GM12878 (cell line): ENCODE results near the gene PAOX. TPM values are rescaled to one million over a fixed set of nuclear protein-coding genes. Genes with fewer than 3 reads are reported as not detected.

Experiments used
- ATAC-seq: fragments of 200-7000 bp; cut with Tn5 transposase; 3 replicates; pipeline ENCODE4 v1.9.1; 2020; ENCODE audit warnings: mild to moderate bottlenecking, moderate library complexity
- BruUV-seq: library from RNA; stranded (reverse); fragments of 400-500 nt; replicated peaks from 2 replicates; lab custom pipeline; 2021; lab: Mats Ljungman, UMichigan
- CTCF ChIA-PET: fragments of 300-600 bp; sonication (Branson Sonifier 250); formaldehyde crosslinking; extraction: SDS; loops from one replicate; lab custom pipeline; 2021; ENCODE audit warnings: inconsistent platforms; lab: Yijun Ruan, JAX
- POLR2A ChIA-PET: fragments of 350-600 bp; formaldehyde crosslinking; extraction: SDS; loops from one replicate; lab custom pipeline; 2021; ENCODE audit warnings: inconsistent platforms; lab: Charles Lee
- RAD21 ChIA-PET: fragments of 300-600 bp; sonication (Branson Sonifier 250); formaldehyde crosslinking; loops from one replicate; lab custom pipeline; 2023; ENCODE audit warnings: antibody characterized with exemption; ENCODE audit not compliant: unreplicated experiment; lab: Charles Lee
- SMC1A ChIA-PET: fragments of 300-600 bp; sonication (Branson Sonifier 250); formaldehyde crosslinking; loops from one replicate; lab custom pipeline; 2023; ENCODE audit not compliant: unreplicated experiment, uncharacterized antibody; lab: Charles Lee
- DNase-seq: peaks from one replicate; pipeline ENCODE4 v3.0.0-alpha.2; 2011; ENCODE audit warnings: low read depth, low spot score
- FAIRE-seq: peaks from 3 replicates; lab custom pipeline; 2011; peaks lifted over from hg19 to GRCh38; lab: Jason Lieb, UNC
- H2AFZ ChIP-seq: 2 replicates; pipeline ENCODE4 v1.6.0; 2011; ENCODE audit warnings: low read depth, low read length, control low read depth; ENCODE audit not compliant: control insufficient read depth
- H3K27ac ChIP-seq: 2 replicates; pipeline ENCODE4 v1.5.1; 2011; ENCODE audit warnings: control low read depth; ENCODE audit not compliant: control insufficient read depth, insufficient read depth
- H3K27me3 ChIP-seq, 2 experiments: replicated peaks in 1 of 2; 2 replicates each; pipeline versions ENCODE4 v1.6.0 to v1.6.1; 2011; ENCODE audit warnings: low read length in 1 of 2; ENCODE audit not compliant: control insufficient read depth in 2 of 2, insufficient read depth in 2 of 2
- H3K36me3 ChIP-seq, 2 experiments: 2 replicates each; pipeline ENCODE4 v1.5.1; 2011; ENCODE audit warnings: low read length in 1 of 2; ENCODE audit not compliant: control insufficient read depth in 2 of 2, insufficient read depth in 2 of 2
- H3K4me1 ChIP-seq: 2 replicates; pipeline ENCODE4 v1.6.1; 2011; ENCODE audit warnings: mild to moderate bottlenecking, low read length, moderate library complexity, mixed read lengths; ENCODE audit not compliant: control insufficient read depth, insufficient read depth
- H3K4me2 ChIP-seq: 2 replicates; pipeline ENCODE4 v1.6.0; 2011; ENCODE audit warnings: control low read depth; ENCODE audit not compliant: control insufficient read depth, insufficient read depth
- H3K4me3 ChIP-seq: fragments of 200-600 bp; sonication (generic); 2 replicates; pipeline ENCODE4 v1.5.1; 2016
- H3K79me2 ChIP-seq: 2 replicates; pipeline ENCODE4 v1.6.0; 2011; ENCODE audit warnings: low read length; ENCODE audit not compliant: control insufficient read depth, insufficient read depth
- H3K9ac ChIP-seq: 2 replicates; pipeline ENCODE4 v1.8.0; 2011; ENCODE audit warnings: low read length, control low read depth, mixed read lengths; ENCODE audit not compliant: control insufficient read depth, insufficient read depth
- H3K9me3 ChIP-seq: replicated peaks from 3 replicates; pipeline ENCODE4 v1.5.1; 2011; ENCODE audit warnings: mild to moderate bottlenecking, low read length; ENCODE audit not compliant: control insufficient read depth, insufficient read depth
- H4K20me1 ChIP-seq: 2 replicates; pipeline ENCODE4 v1.6.0; 2011; ENCODE audit not compliant: control insufficient read depth, insufficient read depth
- HDGF ChIP-seq: fragments of 450-650 bp; IDR thresholded peaks from 2 replicates; pipeline ENCODE4 v1.6.1; 2016; ENCODE audit warnings: antibody characterized with exemption
- IRF4 ChIP-seq: IDR thresholded peaks from 2 replicates; pipeline ENCODE4 v1.6.1; 2011; ENCODE audit warnings: low read depth, low read length
- PML ChIP-seq: IDR thresholded peaks from 2 replicates; pipeline ENCODE4 v1.6.1; 2012; ENCODE audit warnings: low read length, inconsistent platforms
- POLR2A ChIP-seq: IDR thresholded peaks from 2 replicates; pipeline ENCODE4 v1.6.1; 2011; ENCODE audit warnings: low read depth, mild to moderate bottlenecking, low read length
- WGBS: methylation state at CpG from one replicate; pipeline ENCODE4 v1.1.6; 2016; ENCODE audit warnings: low lambda C conversion rate; ENCODE audit not compliant: insufficient replicate concordance, insufficient coverage; ENCODE audit errors: missing lambda C conversion rate; 5-methylcytosine and 5-hydroxymethylcytosine counted together
- in situ Hi-C: fragments of 300-500 bp; cut with MboI; formaldehyde crosslinking; loops from 9 replicates; pipeline ENCODE4 v1.14.3; 2018; ENCODE audit warnings: mixed read lengths
- intact Hi-C: fragments of 100-400 bp; cut with micrococcal nuclease; formaldehyde crosslinking; loops from one replicate; pipeline ENCODE4 v1.14.2; 2022; ENCODE audit not compliant: unreplicated experiment
- polyA plus RNA-seq, 11 experiments: library from polyadenylated mRNA; depleted of rRNA in 4 of 11; unstranded in 6 of 11; stranded (reverse) in 5 of 11; fragments of >200 nt; fragmentation: Nextera tagmentation in 4 of 11; fragmentation: Illumina TruSeq in 1 of 11; extraction: Ambion mirVana in 4 of 11; extraction: Trizol in 1 of 11; gene quantifications; 1 replicate in 1 of 11; 2 replicates in 10 of 11; pipeline versions ENCODE4 v1.2.1 to v1.2.3, GENCODE V29; 2011 to 2016; ENCODE audit warnings: inconsistent platforms in 2 of 11, missing spikeins in 2 of 11, low read depth in 1 of 11
- total RNA-seq, 4 experiments: library from RNA; depleted of rRNA in 3 of 4; stranded (reverse); fragments of >200 nt in 3 of 4; fragmentation: Illumina TruSeq in 1 of 4; extraction: Trizol in 1 of 4; gene quantifications; 2 replicates each; pipeline versions ENCODE4 v1.2.1 to v1.2.3, GENCODE V29; 2013 to 2021

PAOX gene
- total and polyA plus RNA-seq, 10 of the 15 experiments (the other 5 are each of a cell fraction or from before 2014, with no cell fraction given) = 1.2 to 22.2 (median 10.5) TPM

DNA sequence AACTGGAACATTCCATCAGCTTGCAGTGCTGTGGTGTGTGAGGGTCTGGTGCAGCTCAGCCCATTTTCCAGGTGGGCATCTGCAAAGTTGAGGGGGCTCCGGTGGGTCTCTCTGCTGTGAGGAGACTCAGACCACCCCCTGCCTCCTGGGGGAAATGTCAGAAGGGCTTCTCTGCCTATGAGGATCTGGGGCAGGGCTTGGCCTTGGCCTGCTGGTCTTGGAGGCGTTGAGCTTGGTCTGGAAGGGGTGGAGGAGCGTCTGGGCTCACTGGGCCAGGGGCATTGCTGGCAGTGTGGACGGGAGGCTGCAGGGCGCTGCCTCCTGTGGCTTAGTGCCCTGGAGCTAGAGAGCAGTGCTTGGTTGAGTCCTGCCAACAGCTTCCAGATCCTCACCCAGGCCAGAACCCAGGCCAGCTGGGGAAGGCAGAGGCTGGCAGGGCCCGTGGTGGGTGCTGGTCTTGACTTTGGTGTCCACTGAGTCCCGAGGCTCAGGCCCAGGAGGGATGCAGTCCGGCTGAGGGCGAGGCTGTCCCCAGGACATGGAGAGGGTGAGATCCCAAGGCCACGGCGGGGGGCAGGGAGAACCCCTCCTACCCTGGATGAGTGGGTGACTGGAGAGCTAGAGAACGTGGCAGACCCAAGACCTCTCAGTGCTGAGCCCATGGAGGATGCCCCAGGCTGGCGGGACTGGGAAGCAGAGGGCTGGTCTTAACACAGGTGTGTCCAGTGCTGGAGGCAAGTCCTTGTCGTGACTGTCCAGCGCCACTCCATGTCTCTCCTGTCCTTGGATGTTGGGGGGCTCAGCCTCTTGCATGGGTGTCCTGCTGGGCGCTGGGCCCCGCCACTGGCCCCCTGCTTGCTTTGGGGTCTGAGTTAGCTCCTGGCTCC, 42.5 kb downstream of the PAOX start:
- Histone ChIP-seq H4K20me1 (no peaks in the 10 kb centered on the region), H3K27ac (no peak overlapping the region), H3K4me3 (no peak overlapping the region), H3K27me3 (no peaks in the 10 kb centered on the region), H3K79me2 (no peaks in the 10 kb centered on the region), H3K9me3 (no peaks in the 10 kb centered on the region), H3K4me1 (no peaks in the 10 kb centered on the region), H3K4me2 (no peak overlapping the region), H2AFZ (no peak overlapping the region), H3K9ac (no peak overlapping the region), H3K36me3 (peaks cover 2 to 17% of the 10 kb centered on the region in 2 experiments; a peak in 3 of 4 replicates)
- intact Hi-C loops = no loop called here
- DNase-seq = no peak
- ATAC-seq = no peak; the same call in 2 of the 3 replicates
- FAIRE-seq = no peak
- WGBS = 89% methylated on average over 12 of the region's 17 CpGs
- ChIA-PET SMC1A (no interaction called here), CTCF (no interaction called here), RAD21 (no interaction called here), POLR2A (no interaction called here)
- in situ Hi-C loops = loop anchor here (5.0 kb wide), 1 partner anchor 151 kb away; no protein-coding TSS in a partner anchor
- TF ChIP-seq IRF4 (no peak), POLR2A (peak; percentile 69)
- no TSS peak for BruUV-seq

DNA sequence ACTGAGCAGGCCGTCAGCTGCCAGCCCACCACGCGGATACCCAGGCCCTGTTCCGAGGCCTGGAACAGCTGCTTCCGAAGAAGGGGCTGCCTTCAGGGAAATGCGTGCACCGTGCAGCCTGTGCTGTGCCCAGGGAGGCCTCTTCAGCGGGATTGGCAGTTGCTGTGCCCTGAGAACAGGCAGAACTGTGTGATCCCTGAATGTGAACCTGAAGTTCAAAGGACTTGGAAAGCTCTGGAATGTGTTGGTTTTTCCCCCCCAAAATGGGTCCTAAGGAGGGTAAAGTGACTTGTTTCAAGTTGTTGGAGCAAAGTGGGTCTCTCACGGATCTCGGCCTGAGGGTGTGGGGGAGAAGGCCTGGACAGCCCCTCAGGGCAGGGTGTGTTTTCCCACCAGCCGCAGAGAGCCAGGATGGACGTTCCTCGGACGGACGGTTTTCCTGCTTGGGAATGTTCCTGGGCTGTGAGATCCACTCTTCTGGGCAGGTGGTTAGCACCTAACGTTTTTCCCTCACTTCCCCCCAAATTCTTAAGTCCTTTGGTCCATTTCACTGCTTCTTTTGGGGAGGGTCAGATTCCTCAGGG, 43.3 kb downstream of the PAOX start:
- Histone ChIP-seq H4K20me1 (no peaks in the 10 kb centered on the region), H3K4me2 (no peak overlapping the region)
- 84% methylated on average over 16 of the region's 16 CpGs for WGBS
- ChIA-PET POLR2A (interaction anchor here (0.5 kb wide), 1 partner anchor 20 kb away, joined by 3 read pairs; no protein-coding TSS in a partner anchor), RAD21 (no interaction called here), CTCF (no interaction called here)
- BruUV-seq = no TSS peak
- TF ChIP-seq POLR2A (0 out of 2 replicates have a peak, but pooled peaks have one; percentile 10), HDGF (no peak), PML (0 out of 2 replicates have a peak, but pooled peaks have one; percentile 30)
- TF ChIP-seq, all 136 proteins: peak for 2
- Histone ChIP-seq H3K36me3 (peaks cover 2 to 17% of the 10 kb centered on the region in 2 experiments; a peak in 3 of 4 replicates), H2AFZ (no peak overlapping the region), H3K79me2 (no peaks in the 10 kb centered on the region), H3K4me3 (no peak overlapping the region), H3K27ac (no peak overlapping the region), H3K9ac (no peak overlapping the region), H3K4me1 (no peaks in the 10 kb centered on the region), H3K9me3 (no peaks in the 10 kb centered on the region), H3K27me3 (no peaks in the 10 kb centered on the region)
- ATAC-seq (no peak), FAIRE-seq (no peak), DNase-seq (no peak)
- intact Hi-C loops (no loop called here), in situ Hi-C loops (loop anchor here (5.0 kb wide), 1 partner anchor 150 kb away; no protein-coding TSS in a partner anchor)
- SMC1A ChIA-PET = no interaction called here
